OCI-LY3 (cell line): Measurements from ENCODE around the gene KLRC1.
"Not testable (repeated sequence)": the region's sequence is repeated elsewhere in the genome, so short reads cannot be mapped to it uniquely, and the experiment has no call there.

Experiments
- EZH2phosphoT487 ChIP-seq: fragments of 200-600 bp; shearing (Covaris generic); IDR thresholded peaks from 2 replicates; pipeline ENCODE4 v1.6.1; 2018; ENCODE audit warnings: antibody characterized with exemption, mixed run types, low read depth
- TF ChIP-seq, protein P1 (sequence below): fragments of 200-600, 300-600 bp; sonication (generic); IDR thresholded peaks from 2 replicates; pipeline ENCODE4 v1.5.1; 2014; ENCODE audit warnings: antibody characterized with exemption, low read length, low read depth

DNA sequence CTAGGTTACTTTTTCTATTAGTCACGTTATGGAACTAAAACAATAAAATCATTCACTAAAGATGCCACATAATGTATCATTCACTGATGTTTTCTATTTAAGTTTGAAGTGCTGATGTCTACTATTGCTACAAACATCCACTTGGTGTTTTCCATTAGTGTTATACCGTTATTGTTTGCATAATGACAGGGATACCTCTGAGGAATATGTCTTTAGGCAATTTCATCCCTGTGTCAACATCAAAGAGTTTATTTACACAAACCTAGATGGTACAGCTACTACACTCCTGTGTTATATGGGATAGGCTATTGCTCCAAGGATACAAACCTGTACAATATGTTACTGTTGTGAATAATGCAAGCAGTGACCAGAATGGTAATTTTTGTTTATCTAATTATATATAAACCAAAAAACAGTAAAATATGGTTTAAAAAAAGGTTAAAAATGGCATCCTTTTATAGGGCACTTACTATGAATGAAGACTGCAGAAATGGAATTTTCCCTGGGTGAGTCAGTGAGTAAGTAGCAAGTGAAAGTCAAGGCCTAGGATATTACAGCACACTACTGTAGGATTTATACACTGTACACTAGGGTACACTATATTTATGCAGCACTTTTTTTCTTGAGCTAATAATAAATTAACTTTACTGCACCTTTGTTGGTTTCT lies 13.4 kb downstream of the KLRC1 start:
- TF ChIP-seq, protein P1, sequence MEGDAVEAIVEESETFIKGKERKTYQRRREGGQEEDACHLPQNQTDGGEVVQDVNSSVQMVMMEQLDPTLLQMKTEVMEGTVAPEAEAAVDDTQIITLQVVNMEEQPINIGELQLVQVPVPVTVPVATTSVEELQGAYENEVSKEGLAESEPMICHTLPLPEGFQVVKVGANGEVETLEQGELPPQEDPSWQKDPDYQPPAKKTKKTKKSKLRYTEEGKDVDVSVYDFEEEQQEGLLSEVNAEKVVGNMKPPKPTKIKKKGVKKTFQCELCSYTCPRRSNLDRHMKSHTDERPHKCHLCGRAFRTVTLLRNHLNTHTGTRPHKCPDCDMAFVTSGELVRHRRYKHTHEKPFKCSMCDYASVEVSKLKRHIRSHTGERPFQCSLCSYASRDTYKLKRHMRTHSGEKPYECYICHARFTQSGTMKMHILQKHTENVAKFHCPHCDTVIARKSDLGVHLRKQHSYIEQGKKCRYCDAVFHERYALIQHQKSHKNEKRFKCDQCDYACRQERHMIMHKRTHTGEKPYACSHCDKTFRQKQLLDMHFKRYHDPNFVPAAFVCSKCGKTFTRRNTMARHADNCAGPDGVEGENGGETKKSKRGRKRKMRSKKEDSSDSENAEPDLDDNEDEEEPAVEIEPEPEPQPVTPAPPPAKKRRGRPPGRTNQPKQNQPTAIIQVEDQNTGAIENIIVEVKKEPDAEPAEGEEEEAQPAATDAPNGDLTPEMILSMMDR = not testable (repeated sequence)
- TF ChIP-seq EZH2phosphoT487 = not testable (repeated sequence)
